GM12878 (cell line): Measurements from ENCODE around the gene ATG14.

Source experiments
- ATF2 ChIP-seq: IDR thresholded peaks from 2 replicates; pipeline ENCODE4 v1.6.1; 2012; ENCODE audit warnings: low read length, inconsistent platforms
- CBFB ChIP-seq: IDR thresholded peaks from 2 replicates; pipeline ENCODE4 v1.6.1; 2016; ENCODE audit warnings: antibody characterized with exemption, low read depth
- CEBPB ChIP-seq, 2 experiments: fragments of 150-350 bp in 1 of 2; IDR thresholded peaks; 2 replicates each; pipeline ENCODE4 v1.6.1; 2012 to 2014; ENCODE audit warnings: low read depth in 2 of 2, low read length in 2 of 2, borderline replicate concordance in 1 of 2, inconsistent platforms in 1 of 2
- FOXK2 ChIP-seq: fragments of 450-650 bp; IDR thresholded peaks from 2 replicates; pipeline ENCODE4 v1.6.1; 2017; ENCODE audit warnings: mild to moderate bottlenecking, moderate library complexity
- HCFC1 ChIP-seq: fragments of 150-350 bp; IDR thresholded peaks from 2 replicates; pipeline ENCODE4 v1.6.1; 2014; ENCODE audit warnings: low read length
- NR2C1 ChIP-seq: fragments of 450-650 bp; IDR thresholded peaks from 2 replicates; pipeline ENCODE4 v1.6.1; 2017; ENCODE audit warnings: antibody characterized with exemption, mild to moderate bottlenecking, moderate library complexity
- NRF1 ChIP-seq: conservative IDR thresholded peaks from 2 replicates; pipeline ENCODE4 v1.6.1; 2011; ENCODE audit warnings: mild to moderate bottlenecking, low read depth, low read length, improper control_type of control experiment
- POLR2AphosphoS5 ChIP-seq: IDR thresholded peaks from 2 replicates; pipeline ENCODE4 v1.6.1; 2011; ENCODE audit warnings: mild to moderate bottlenecking, low read length, inconsistent platforms
- POU2F2 ChIP-seq: IDR thresholded peaks from 3 replicates; pipeline ENCODE4 v1.6.1; 2011; ENCODE audit warnings: low read depth, mild to moderate bottlenecking, low read length, borderline replicate concordance
- SP1 ChIP-seq: IDR thresholded peaks from one replicate; pipeline ENCODE4 v1.6.1; 2011; ENCODE audit warnings: low read depth, low read length
- SUZ12 ChIP-seq: fragments of 200-600 bp; sonication (generic); IDR thresholded peaks from one replicate; pipeline ENCODE4 v1.6.1; 2018; ENCODE audit warnings: antibody characterized with exemption, mild to moderate bottlenecking; ENCODE audit not compliant: unreplicated experiment
- TAF1 ChIP-seq: IDR thresholded peaks from 2 replicates; pipeline ENCODE4 v1.6.1; 2011; ENCODE audit warnings: mild to moderate bottlenecking, low read depth, low read length, borderline replicate concordance
- ZBTB40 ChIP-seq: fragments of 450-650 bp; IDR thresholded peaks from 2 replicates; pipeline ENCODE4 v1.6.1; 2016; ENCODE audit warnings: mild to moderate bottlenecking, moderate library complexity, borderline replicate concordance
- ZNF384 ChIP-seq: IDR thresholded peaks from 2 replicates; pipeline ENCODE4 v1.6.1; 2012; ENCODE audit warnings: low read depth, mild to moderate bottlenecking, low read length, improper control_type of control experiment, borderline replicate concordance

GRCh38 chr14:55347748-55348147 is 63.9 kb downstream of the ATG14 start:
- TF ChIP-seq CEBPB (IDR thresholded peaks at IDR 0.05; ENCODE audit: borderline replicate concordance in 1 of 2, low read depth in 2 of 2, low read length in 2 of 2) (no peak), NR2C1 (no peak), HCFC1 (no peak), ZNF384 (no peak), TAF1 (no peak), ATF2 (no peak), NRF1 (no peak), FOXK2 (no peak), POLR2AphosphoS5 (no peak), SP1 (no peak), CBFB (no peak), POU2F2 (no peak), SUZ12 (no peak), ZBTB40 (no peak)
